Fibroblast of skin of left quadriceps (primary cell): ENCODE measurements around the gene TMEM178A.
"Not testable (repeated sequence)": the region's sequence is repeated elsewhere in the genome, so short reads cannot be mapped to it uniquely, and the experiment has no call there.

ENCODE experiments used
- DNase-seq, 2 experiments: peaks; one replicate each; pipeline ENCODE4 v3.0.0-alpha.2; 2013; ENCODE audit warnings: low read depth in 2 of 2

Gene TMEM178A

GRCh38 chr2:39712953-39713352 lies 47.2 kb downstream of the TMEM178A start:
- no peak for DNase-seq

- DNase-seq, result no peak
Observed at GRCh38 chr2:39715095-39715494, 49.4 kb downstream of the TMEM178A start.

DNA sequence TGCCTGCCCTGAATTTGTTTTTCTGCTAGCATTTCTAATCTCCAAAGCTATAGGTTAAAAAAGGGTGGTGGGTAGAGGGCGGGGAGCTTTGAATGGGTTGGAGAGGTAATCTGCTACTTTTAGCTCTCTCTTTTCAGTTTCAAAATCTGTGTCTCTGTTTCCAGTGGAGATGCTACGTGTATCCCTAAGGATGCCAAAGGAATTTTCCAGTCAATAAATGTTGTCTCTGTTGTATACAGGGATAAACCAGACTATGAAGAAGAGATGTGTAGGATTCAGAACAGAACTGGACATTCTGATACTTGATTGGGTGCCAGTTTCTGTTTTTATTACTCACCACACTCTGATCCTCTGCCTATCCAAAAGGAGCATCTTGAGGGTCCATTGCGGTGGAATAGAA lies 50.1 kb downstream of the TMEM178A start:
- DNase-seq, result no peak

- no peak for DNase-seq
Observed at GRCh38 chr2:39717067-39717466, 51.4 kb downstream of the TMEM178A start.

DNA sequence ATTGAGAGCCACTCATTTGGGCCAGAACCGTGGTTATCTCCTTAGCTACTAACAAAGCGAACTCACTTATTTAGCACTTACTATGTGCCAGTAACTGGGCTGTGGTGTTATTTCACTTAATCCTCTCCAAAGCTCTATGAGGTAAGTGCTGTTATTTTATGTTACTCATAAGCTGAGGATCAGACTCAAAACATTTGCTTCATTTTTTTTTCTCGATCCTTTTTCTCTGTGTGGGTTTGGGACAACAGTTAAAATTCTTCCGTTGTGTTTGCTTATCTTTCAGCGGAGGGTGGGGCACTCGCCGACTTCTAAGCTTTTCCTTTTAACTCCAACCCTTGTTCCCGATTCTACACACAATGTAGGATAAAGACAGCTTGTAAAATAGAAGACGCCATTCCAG lies 52.8 kb downstream of the TMEM178A start:
- no peak for DNase-seq

GRCh38 chr2:39719317-39719716 lies 53.6 kb downstream of the TMEM178A start:
- DNase-seq, result no peak

DNA sequence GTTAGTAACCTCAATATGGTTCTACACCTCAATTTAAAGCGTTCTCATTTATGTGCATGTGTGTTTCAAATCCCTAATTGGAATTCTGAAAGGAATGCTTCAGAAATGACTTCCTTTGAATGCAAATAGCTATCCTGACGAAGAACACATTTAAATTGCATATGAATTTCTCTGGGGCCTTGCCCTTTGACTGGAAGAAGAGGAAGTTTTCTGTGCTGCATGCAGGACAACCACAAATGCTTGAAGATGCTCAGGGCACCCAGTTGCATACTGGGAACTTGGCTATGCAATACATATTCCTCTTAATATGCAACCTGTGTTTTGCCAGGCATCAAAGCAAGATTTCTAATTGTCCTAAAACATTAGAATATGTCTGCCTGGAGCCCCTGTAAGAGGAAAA lies 55.3 kb downstream of the TMEM178A start:
- no peak for DNase-seq

- no peak for DNase-seq
Observed at GRCh38 chr2:39723497-39723896, 57.8 kb downstream of the TMEM178A start.

- no peak for DNase-seq
Observed at GRCh38 chr2:39723946-39724827, 58.5 kb downstream of the TMEM178A start.

DNA sequence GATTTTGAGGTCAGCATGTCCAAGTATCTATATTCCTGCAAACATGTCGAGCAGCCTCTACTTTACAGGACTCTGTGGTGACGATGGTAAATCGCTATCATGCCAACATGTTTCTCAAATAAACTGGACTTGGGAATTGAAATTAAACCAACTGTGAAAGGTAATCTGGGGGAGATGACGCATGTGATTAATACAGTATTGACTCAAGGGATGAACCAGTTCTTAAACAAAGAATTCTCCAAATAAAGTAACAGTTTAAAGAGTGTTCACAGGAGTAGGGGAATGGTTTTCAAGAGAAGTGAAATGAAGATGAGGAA lies 59.1 kb downstream of the TMEM178A start:
- no peak for DNase-seq

DNA sequence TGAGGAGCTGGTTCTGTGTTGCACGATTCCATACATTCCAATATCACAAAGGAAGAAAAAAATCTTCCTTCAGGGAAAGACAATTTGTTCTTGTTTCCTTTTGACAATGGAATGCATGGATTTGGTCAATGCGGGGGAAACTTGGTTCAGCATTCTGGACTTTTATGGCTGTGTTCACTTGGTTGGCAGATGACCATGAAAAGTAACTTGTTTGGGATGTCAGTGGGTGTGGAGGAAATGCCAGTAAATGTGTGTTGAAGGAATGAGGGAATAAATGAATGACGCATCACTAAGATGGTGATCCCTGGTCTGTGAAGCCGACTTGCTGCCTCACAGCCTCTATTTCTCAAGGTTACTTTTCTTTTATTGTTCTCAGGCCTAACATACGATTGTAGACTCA lies 59.7 kb downstream of the TMEM178A start:
- DNase-seq, result peak in 1 of 2 experiments; percentile 49

DNA sequence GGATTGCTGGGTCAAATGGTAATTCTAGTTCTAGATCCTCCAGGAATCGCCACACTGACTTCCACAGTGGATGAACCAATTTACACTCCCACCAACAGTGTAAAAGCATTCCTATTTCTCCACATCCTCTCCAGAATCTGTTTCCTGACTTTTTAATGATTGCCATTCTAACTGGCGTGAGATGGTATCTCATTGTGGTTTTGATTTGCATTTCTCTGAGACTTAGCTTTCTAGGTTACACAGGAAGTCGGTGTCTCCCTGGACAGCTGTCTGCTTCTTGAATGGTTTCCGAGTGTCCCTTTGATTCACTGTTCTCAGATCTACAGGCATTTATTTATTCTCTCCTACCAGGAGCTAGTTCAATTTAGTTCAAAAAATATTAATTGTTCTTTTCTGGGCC lies 62.4 kb downstream of the TMEM178A start:
- DNase-seq, result not testable (repeated sequence)

DNA sequence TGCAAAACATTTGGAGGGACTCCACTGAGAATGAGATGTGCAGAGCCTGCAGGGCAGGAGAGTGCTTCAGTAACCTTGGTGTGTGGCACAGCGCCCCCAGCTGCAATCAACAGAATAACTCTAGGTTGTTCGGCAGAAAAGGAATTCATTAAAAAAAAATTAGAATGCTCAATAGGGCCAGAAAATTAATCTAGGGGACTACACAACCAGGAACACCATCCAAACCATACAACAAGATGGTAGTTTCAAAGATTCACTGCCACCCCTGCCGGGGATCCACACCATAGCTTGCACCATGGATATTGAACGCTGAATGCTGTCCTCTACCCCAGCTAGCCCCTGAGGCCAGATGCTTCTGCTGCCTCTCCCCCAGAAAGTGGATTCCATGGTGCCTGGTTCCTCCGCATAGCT lies 63.2 kb downstream of the TMEM178A start:
- no peak for DNase-seq

GRCh38 chr2:39730276-39730675 lies 64.6 kb downstream of the TMEM178A start:
- DNase-seq, result no peak

GRCh38 chr2:39730685-39731302 lies 65.1 kb downstream of the TMEM178A start:
- no peak for DNase-seq

- no peak for DNase-seq
Observed at GRCh38 chr2:39731546-39731945, 65.8 kb downstream of the TMEM178A start.

DNA sequence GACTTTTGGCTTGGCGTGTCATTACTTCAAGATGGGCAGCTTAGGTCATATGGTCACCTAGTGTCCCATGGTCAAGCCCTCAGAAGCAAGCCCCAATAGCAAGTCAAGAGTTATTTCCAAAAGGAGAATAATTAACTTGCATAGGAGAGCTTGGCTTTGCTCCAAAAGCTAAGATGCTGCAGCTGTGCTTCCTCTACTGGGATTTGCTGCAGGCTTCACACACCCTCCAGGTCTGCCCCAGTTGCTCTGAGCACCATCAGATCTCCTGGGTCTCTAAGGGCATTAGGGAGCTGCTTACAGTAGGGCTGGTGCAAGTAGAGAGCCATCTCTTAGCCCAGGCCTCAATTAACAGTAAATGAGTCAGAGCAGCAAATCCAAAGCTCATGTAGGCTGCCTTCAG lies 66.8 kb downstream of the TMEM178A start:
- DNase-seq, result no peak

DNA sequence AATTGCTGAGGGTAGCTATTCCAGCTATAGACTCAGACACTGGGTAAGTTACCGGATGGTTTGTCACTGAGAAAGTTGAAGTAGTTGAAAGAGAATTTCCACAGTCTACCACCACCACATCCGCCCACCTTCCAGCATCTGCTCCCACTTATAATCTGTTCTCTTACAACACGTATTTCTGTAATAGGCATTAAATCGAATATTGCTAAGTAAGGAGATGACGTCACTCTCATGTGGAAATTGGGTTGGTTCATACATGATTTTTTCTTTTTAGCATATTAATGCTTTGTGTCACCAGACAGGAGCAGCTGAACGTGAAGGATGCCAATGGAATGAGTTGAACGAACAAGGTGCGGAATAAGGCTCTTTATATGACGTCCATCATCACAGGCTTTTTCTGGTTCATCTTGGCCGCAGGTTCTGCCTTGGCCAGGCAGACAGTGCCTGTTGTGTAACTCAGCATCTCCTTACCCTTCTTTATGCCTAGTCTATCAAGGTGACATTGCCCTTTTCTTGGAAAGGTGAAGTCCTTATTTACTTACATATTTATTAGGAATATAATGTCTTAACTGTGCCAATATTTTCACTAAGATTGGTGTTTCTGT lies 67.5 kb downstream of the TMEM178A start:
- DNase-seq, result peak; percentile 48 to 54

GRCh38 chr2:39734445-39734844 lies 68.7 kb downstream of the TMEM178A start:
- DNase-seq, result no peak

DNA sequence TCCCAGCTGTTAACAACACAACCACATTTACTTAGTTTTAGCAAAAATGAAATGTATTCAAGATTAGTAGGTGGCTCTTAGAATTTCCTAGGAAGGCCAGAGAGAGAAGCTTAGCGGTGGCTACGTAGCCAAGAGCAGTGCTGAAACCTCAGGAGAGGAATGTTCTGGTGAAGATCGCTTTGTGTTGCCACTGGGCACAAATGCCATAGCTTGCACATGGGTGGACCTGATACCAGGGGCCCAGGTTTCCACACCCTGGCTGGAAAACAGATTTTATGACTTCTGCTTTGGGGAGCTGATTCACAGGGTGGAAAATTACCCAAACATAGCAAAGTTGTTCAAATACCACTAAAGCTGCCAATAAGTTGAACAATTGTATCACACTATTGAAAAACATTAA lies 69.9 kb downstream of the TMEM178A start:
- no peak for DNase-seq

DNA sequence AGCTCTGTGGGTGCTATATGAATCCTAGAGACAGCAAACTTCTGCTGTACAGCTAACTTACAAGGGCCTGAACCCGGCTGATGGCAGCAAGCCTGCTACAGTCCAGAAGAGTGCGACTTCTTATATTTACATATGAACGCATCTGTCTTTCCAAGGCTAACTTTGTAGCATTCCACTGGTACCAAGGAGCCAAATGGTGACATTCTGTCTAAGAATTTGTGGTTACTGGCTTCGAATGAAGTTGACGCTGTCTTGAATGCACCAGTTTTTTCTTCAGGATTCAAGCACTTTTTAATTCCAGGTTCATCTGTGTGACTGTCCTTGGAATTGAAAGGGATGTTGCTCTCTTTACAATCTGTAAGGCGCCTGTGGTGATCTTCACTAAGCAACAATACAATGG lies 70.9 kb downstream of the TMEM178A start:
- DNase-seq, result peak; percentile 59 to 60

- DNase-seq, result peak; percentile 55 to 57
Observed at GRCh38 chr2:39737661-39738060, 71.9 kb downstream of the TMEM178A start.

GRCh38 chr2:39738936-39739335 lies 73.2 kb downstream of the TMEM178A start:
- DNase-seq, result no peak
